AG09309 (cell line): ENCODE results near the gene ACOT13.
"Not testable (repeated sequence)": the region's sequence is repeated elsewhere in the genome, so short reads cannot be mapped to it uniquely, and the experiment has no call there.

ENCODE experiments used
- DNase-seq: peaks from one replicate; pipeline ENCODE4 v3.0.0-alpha.2; 2010; ENCODE audit warnings: low read depth
- H3K4me3 ChIP-seq: 2 replicates; pipeline ENCODE4 v1.5.1; 2011; ENCODE audit warnings: mild to moderate bottlenecking, low read depth, low read length, moderate library complexity; ENCODE audit not compliant: control insufficient read depth
- CTCF ChIP-seq: IDR thresholded peaks from 2 replicates; pipeline ENCODE4 v1.5.1; 2011; ENCODE audit warnings: mild to moderate bottlenecking, low read depth, low read length, inconsistent platforms; ENCODE audit not compliant: insufficient read depth, control insufficient read depth; ENCODE audit errors: missing control alignments

The ACOT13 gene

DNA sequence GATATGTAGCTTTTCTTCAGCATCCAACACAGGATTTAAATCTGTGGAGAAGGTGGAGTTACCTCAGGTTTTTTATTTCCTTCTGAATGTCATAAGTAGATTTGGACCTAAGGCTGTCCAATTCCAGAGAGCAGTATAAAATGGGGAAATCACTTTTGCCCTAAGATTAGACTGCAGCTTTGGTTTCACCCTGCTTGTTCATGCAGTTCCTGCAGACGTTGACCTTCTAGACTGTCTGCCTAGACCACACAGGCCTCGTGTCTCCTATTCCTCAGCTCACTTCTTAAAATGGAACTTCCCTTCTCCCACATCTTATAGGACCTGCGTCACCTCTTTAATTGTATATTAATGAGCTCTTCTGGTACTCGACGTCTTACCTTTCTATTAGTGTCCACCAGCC lies 78.0 kb downstream of the ACOT13 start:
- TF ChIP-seq CTCF, result no peak
- DNase-seq, result no peak
- H3K4me3 ChIP-seq, result no peak overlapping the region

DNA sequence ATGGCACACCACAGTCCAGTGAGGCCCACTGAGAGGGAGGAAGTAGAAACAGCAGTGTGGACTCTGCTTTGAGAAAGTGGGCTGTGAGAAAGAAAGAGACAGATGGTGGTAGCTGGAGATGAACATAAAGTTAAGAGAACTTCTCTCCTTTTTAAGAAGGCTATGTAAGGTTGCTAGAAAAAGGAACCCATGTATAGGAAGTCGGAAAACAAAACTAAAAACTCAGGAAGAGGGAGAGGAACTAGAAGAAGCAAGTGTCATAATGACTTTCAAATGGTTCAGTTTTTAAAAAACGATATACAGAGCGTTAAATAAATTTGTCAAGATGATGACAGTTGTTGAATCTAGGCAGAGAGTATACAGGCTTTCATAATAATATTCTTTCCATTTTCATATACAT lies 82.4 kb downstream of the ACOT13 start:
- no peak for DNase-seq
- no peak for TF ChIP-seq CTCF
- no peak overlapping the region for H3K4me3 ChIP-seq

DNA sequence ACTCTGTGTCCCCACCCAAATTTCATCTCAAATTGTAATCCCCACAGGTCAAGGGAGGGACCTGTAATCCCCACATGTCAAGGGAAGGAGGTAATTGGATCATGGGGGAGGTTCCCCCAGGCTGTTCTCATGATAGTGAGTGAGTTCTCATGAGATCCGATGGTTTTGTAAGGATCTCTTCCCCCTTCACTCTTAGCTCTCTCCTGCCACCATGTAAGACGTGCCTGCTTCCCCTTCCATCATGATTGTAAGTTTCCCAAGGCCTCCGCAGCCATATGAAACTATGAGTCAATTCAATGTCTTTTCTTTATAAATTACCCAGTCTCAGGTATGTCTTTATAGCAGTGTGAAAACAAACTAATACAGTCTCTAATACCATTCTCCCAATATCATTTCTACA lies 84.0 kb downstream of the ACOT13 start:
- not testable (repeated sequence) for H3K4me3 ChIP-seq, DNase-seq

DNA sequence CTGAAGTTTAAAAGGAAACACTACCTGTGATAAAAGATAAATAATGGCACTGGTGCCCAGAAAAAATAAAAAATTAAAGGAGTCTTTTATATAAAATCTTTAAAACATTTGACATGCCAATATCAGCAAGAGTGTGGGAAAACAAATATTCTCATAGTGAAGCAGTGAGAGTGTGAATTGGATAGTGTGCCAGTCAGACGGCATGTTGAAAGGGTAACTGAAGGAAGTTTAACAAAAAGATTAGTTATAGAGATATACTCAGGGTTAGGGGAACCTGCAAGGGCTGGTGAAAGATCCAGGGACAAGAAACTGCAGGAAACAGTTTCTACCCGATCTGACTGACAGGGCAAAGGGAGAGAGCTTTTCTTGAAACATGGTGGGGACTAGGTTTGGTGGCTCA lies 85.6 kb downstream of the ACOT13 start:
- no peak for DNase-seq
- no peak for TF ChIP-seq CTCF
- no peak overlapping the region for H3K4me3 ChIP-seq

- TF ChIP-seq CTCF, result no peak
- no peak for DNase-seq
- H3K4me3 ChIP-seq, result no peak overlapping the region
These were observed 86.1 kb downstream of the ACOT13 start for GRCh38 chr6:24752917-24753492.

DNA sequence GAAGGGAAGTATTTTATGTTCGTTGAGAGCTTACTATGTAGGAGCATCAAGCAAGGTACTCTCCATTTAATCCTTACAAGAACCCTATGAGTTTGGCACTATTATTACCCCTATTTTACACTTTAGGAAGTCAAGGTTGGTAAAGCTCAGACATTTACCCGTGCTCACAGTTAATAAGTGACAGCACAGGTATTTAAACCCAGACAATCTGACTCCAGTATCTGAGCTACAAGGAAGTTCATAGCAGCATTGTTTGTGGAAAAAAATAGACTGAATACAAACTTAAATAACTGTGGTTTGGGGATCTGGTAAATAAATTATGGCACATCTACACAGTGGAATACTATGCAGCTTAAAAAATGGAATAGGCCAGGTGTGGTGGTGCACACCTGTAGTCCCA lies 86.7 kb downstream of the ACOT13 start:
- DNase-seq, result no peak
- H3K4me3 ChIP-seq, result no peak overlapping the region
- no peak for TF ChIP-seq CTCF

- DNase-seq, result not testable (repeated sequence)
These were observed 87.5 kb downstream of the ACOT13 start for GRCh38 chr6:24754378-24754777.

More at GRCh38 chr6:24754378-24754777, 87.5 kb downstream of the ACOT13 start:
- not testable (repeated sequence) for H3K4me3 ChIP-seq
